GM23338 (cell line): ENCODE results near the gene SIRT2. TPM values are rescaled to one million over a fixed set of nuclear protein-coding genes. Genes with fewer than 3 reads are reported as not detected.
A peak's percentile ranks its signal among the peaks of the same experiment; 100 is the strongest.

Experiments used
- ATAC-seq: fragments of 200-7000 bp; cut with Tn5 transposase; 3 replicates; pipeline ENCODE4 v1.9.1; 2020
- DNase-seq: peaks from one replicate; pipeline ENCODE4 v3.0.0-alpha.2; 2015; ENCODE audit warnings: low spot score
- H2AFZ ChIP-seq: fragments of 200-600 bp; sonication (generic); 2 replicates; pipeline ENCODE4 v1.8.0; 2016; ENCODE audit warnings: antibody characterized with exemption, mild to moderate bottlenecking, moderate library complexity
- H3F3A ChIP-seq: fragments of 200-600 bp; sonication (generic); replicated peaks from 2 replicates; pipeline ENCODE4 v1.8.0; 2017; ENCODE audit warnings: antibody characterized with exemption, mixed run types, low read depth
- H3K27ac ChIP-seq: fragments of 200-600 bp; sonication (generic); 2 replicates; pipeline ENCODE4 v1.6.1; 2016; ENCODE audit warnings: low read depth
- H3K27me3 ChIP-seq: fragments of 200-600 bp; sonication (generic); 2 replicates; pipeline ENCODE4 v1.8.0; 2016; ENCODE audit warnings: mild to moderate bottlenecking, mixed run types, moderate library complexity; ENCODE audit not compliant: insufficient read depth
- H3K36me3 ChIP-seq: fragments of 200-600 bp; sonication (generic); 2 replicates; pipeline ENCODE4 v1.8.0; 2016; ENCODE audit warnings: mild to moderate bottlenecking; ENCODE audit not compliant: insufficient read depth
- H3K4me1 ChIP-seq: fragments of 200-600 bp; sonication (generic); 2 replicates; pipeline ENCODE4 v1.8.0; 2016; ENCODE audit warnings: mild to moderate bottlenecking, moderate library complexity; ENCODE audit not compliant: insufficient read depth
- H3K4me2 ChIP-seq: fragments of 200-600 bp; sonication (generic); 2 replicates; pipeline ENCODE4 v1.7.1; 2017; ENCODE audit warnings: mixed run types
- H3K4me3 ChIP-seq: fragments of 200-600 bp; sonication (generic); 2 replicates; pipeline ENCODE4 v1.6.1; 2016; ENCODE audit warnings: mixed run types
- H3K79me2 ChIP-seq: fragments of 200-600 bp; sonication (generic); replicated peaks from 2 replicates; pipeline ENCODE4 v1.8.0; 2017; ENCODE audit warnings: mild to moderate bottlenecking; ENCODE audit not compliant: insufficient read depth
- H3K9me2 ChIP-seq: fragments of 200-600 bp; sonication (generic); 2 replicates; pipeline ENCODE4 v1.8.0; 2017; ENCODE audit not compliant: insufficient read depth
- H4K20me1 ChIP-seq: fragments of 200-600 bp; sonication (generic); replicated peaks from 2 replicates; pipeline ENCODE4 v1.8.0; 2017; ENCODE audit warnings: mild to moderate bottlenecking; ENCODE audit not compliant: insufficient read depth
- H3K27ac Mint-ChIP-seq: 2 replicates; pipeline ENCODE4 v1.8.0; 2020; ENCODE audit warnings: inconsistent platforms, mild to moderate bottlenecking, moderate library complexity, mixed read lengths
- H3K27me3 Mint-ChIP-seq: 3 replicates; pipeline ENCODE4 v1.8.0; 2022; ENCODE audit warnings: low read depth, mild to moderate bottlenecking, moderate library complexity, mixed read lengths, inconsistent platforms; ENCODE audit not compliant: insufficient read depth, poor library complexity
- H3K36me3 Mint-ChIP-seq: 3 replicates; pipeline ENCODE4 v1.8.0; 2021; ENCODE audit warnings: low read depth, mild to moderate bottlenecking, inconsistent platforms, moderate library complexity, mixed read lengths
- H3K4me1 Mint-ChIP-seq: 3 replicates; pipeline ENCODE4 v1.8.0; 2020; ENCODE audit warnings: mild to moderate bottlenecking, inconsistent platforms, mixed read lengths
- H3K4me3 Mint-ChIP-seq: 3 replicates; pipeline ENCODE4 v1.8.0; 2021; ENCODE audit warnings: moderate library complexity, mild to moderate bottlenecking, inconsistent platforms, mixed read lengths
- H3K9me3 Mint-ChIP-seq: 3 replicates; pipeline ENCODE4 v1.8.0; 2020; ENCODE audit warnings: moderate library complexity, mild to moderate bottlenecking, inconsistent platforms, mixed read lengths
- CREB1 ChIP-seq: fragments of 250-450 bp; sonication (Bioruptor Pico); IDR thresholded peaks from 2 replicates; pipeline ENCODE4 v1.5.0; 2020; ENCODE audit warnings: low read depth, mild to moderate bottlenecking, moderate library complexity
- CTCF ChIP-seq, 2 experiments: fragments of 200-600 bp in 1 of 2; sonication (generic) in 1 of 2; conservative IDR thresholded peaks; 2 replicates each; pipeline versions ENCODE4 v1.5.1 to v1.6.1; 2016 to 2017; ENCODE audit warnings: antibody characterized with exemption in 2 of 2, low read depth in 2 of 2, mild to moderate bottlenecking in 2 of 2, moderate library complexity in 1 of 2
- EZH2 ChIP-seq: fragments of 200-600 bp; sonication (generic); IDR thresholded peaks from one replicate; pipeline ENCODE4 v1.8.0; 2017; ENCODE audit warnings: antibody characterized with exemption, mild to moderate bottlenecking, low read depth; ENCODE audit not compliant: unreplicated experiment
- EZH2phosphoT487 ChIP-seq: fragments of 200-600 bp; sonication (generic); IDR thresholded peaks from one replicate; pipeline ENCODE4 v1.8.1; 2018; ENCODE audit warnings: antibody characterized with exemption; ENCODE audit not compliant: unreplicated experiment
- REST ChIP-seq: IDR thresholded peaks from one replicate; pipeline ENCODE4 v1.6.1; 2018; ENCODE audit warnings: antibody characterized with exemption; ENCODE audit not compliant: unreplicated experiment
- ZNF114 ChIP-seq: fragments of 250-450 bp; sonication (Bioruptor Pico); IDR thresholded peaks from 2 replicates; pipeline ENCODE4 v1.5.0; 2020; ENCODE audit warnings: mild to moderate bottlenecking, moderate library complexity
- polyA plus RNA-seq: library from polyadenylated mRNA; unstranded; fragments of >200 nt; fragmentation: Nextera tagmentation; extraction: Ambion mirVana; gene quantifications from 2 replicates; pipeline ENCODE4 v1.2.1, GENCODE V29; 2016
- total RNA-seq: library from RNA; depleted of rRNA; stranded (reverse); fragments of >200 nt; shearing (Covaris generic); gene quantifications from 2 replicates; pipeline ENCODE4 v1.2.3, GENCODE V29; 2014

The SIRT2 gene
- total and polyA plus RNA-seq, 2 experiments from 2014 or later: 2.7 to 8.4 TPM

GRCh38 chr19:38836159-38836982 lies 63.0 kb downstream of the SIRT2 start:
- TF ChIP-seq ZNF114 (CRISPR knock-in tag) (no peak), CREB1 (no peak), REST (no peak), EZH2phosphoT487 (no peak), EZH2 (no peak), CTCF (conservative IDR thresholded peaks at IDR 0.05; ENCODE audit: low read depth in 2 of 2) (no peak)
- Mint-ChIP-seq H3K36me3 (peaks cover 69% of the 10 kb centered on the region), H3K4me3 (no peak overlapping the region), H3K27ac (0 out of 2 replicates have a peak overlapping the region, but pooled peaks have one; percentile 56), H3K4me1 (peaks cover 7% of the 10 kb centered on the region), H3K27me3 (peaks cover 23% of the 10 kb centered on the region), H3K9me3 (no peaks in the 10 kb centered on the region)
- Histone ChIP-seq H3K4me3 (no peak overlapping the region), H3F3A (peaks cover 81% of the 10 kb centered on the region), H3K79me2 (peaks cover 5% of the 10 kb centered on the region), H2AFZ (no peak overlapping the region), H3K36me3 (peaks cover 47% of the 10 kb centered on the region), H3K27ac (peak overlapping the region; percentile 80), H3K27me3 (no peaks in the 10 kb centered on the region), H4K20me1 (peaks cover 26% of the 10 kb centered on the region), H3K4me2 (no peak overlapping the region), H3K4me1 (peaks cover 11% of the 10 kb centered on the region), H3K9me2 (no peaks in the 10 kb centered on the region)
- no peak for DNase-seq
- no peak for ATAC-seq

GRCh38 chr19:38834590-38834989 lies 64.8 kb downstream of the SIRT2 start:
- Histone ChIP-seq H3K27me3 (no peaks in the 10 kb centered on the region), H3K9me2 (no peaks in the 10 kb centered on the region), H3K36me3 (peaks cover 36% of the 10 kb centered on the region), H4K20me1 (peaks cover 17% of the 10 kb centered on the region), H3K79me2 (peaks cover 4% of the 10 kb centered on the region; the same call in 1 of the 2 replicates), H3F3A (peaks cover 70% of the 10 kb centered on the region), H2AFZ (no peak overlapping the region), H3K27ac (peak overlapping the region; percentile 80; the same call in 1 of the 2 replicates), H3K4me2 (no peak overlapping the region), H3K4me1 (peaks cover 18% of the 10 kb centered on the region), H3K4me3 (no peak overlapping the region)
- Mint-ChIP-seq H3K4me3 (no peak overlapping the region), H3K36me3 (peaks cover 61% of the 10 kb centered on the region), H3K9me3 (no peaks in the 10 kb centered on the region), H3K27ac (peak overlapping the region; percentile 70), H3K27me3 (peaks cover 23% of the 10 kb centered on the region), H3K4me1 (peaks cover 13% of the 10 kb centered on the region)
- no peak for ATAC-seq
- TF ChIP-seq CTCF (conservative IDR thresholded peaks at IDR 0.05; ENCODE audit: low read depth in 2 of 2): no peak
- DNase-seq: peak; percentile 42
